ENCODE measurements around the gene CRYGN. TPM values are rescaled to one million over a fixed set of nuclear protein-coding genes. Genes with fewer than 3 reads are reported as not detected.

Gene CRYGN
- total and polyA plus RNA-seq, 9 of the 15 experiments (the other 6 are each of a cell fraction or from before 2014, with no cell fraction given), result not detected

- TF ChIP-seq ZFX (CRISPR knock-in tag; IDR thresholded peaks at IDR 0.05), result peak; percentile 56; the same call in 1 of the 2 replicates
- no peak for TF ChIP-seq ZNF785 (CRISPR knock-in tag; IDR thresholded peaks at IDR 0.05)
- no peak for TF ChIP-seq ADNP (tag; IDR thresholded peaks at IDR 0.05)
- TF ChIP-seq XRCC4 (IDR thresholded peaks at IDR 0.05; ENCODE audit: extremely low read depth, insufficient read depth, insufficient read length), result no peak
- TF ChIP-seq, protein P1, sequence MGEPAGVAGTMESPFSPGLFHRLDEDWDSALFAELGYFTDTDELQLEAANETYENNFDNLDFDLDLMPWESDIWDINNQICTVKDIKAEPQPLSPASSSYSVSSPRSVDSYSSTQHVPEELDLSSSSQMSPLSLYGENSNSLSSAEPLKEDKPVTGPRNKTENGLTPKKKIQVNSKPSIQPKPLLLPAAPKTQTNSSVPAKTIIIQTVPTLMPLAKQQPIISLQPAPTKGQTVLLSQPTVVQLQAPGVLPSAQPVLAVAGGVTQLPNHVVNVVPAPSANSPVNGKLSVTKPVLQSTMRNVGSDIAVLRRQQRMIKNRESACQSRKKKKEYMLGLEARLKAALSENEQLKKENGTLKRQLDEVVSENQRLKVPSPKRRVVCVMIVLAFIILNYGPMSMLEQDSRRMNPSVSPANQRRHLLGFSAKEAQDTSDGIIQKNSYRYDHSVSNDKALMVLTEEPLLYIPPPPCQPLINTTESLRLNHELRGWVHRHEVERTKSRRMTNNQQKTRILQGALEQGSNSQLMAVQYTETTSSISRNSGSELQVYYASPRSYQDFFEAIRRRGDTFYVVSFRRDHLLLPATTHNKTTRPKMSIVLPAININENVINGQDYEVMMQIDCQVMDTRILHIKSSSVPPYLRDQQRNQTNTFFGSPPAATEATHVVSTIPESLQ (CRISPR knock-in tag; IDR thresholded peaks at IDR 0.05), result 0 out of 2 replicates have a peak, but pooled peaks have one; percentile 63
- peak in 1 of 2 experiments; percentile 23 for TF ChIP-seq AFF1 (IDR thresholded peaks at IDR 0.05; ENCODE audit: low read depth in 1 of 2, partially characterized antibody in 2 of 2)
- TF ChIP-seq CBX8 (IDR thresholded peaks at IDR 0.05; ENCODE audit: borderline replicate concordance, extremely low read depth, low read depth, low read length, poor library complexity, severe bottlenecking), result no peak
- TF ChIP-seq ZBTB43 (CRISPR knock-in tag; IDR thresholded peaks at IDR 0.05), result no peak
- no peak; the same call in 1 of the 2 replicates for TF ChIP-seq CREM (IDR thresholded peaks at IDR 0.05; ENCODE audit: low read depth)
- TF ChIP-seq, protein P2, sequence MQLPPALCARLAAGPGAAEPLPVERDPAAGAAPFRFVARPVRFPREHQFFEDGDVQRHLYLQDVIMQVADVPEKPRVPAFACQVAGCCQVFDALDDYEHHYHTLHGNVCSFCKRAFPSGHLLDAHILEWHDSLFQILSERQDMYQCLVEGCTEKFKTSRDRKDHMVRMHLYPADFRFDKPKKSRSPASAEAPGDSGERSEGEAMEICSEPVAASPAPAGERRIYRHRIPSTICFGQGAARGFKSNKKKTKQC (CRISPR knock-in tag; IDR thresholded peaks at IDR 0.05), result peak; percentile 62; the same call in 1 of the 2 replicates
- TF ChIP-seq GABPB2 (CRISPR knock-in tag; conservative IDR thresholded peaks at IDR 0.05), result no peak
- TF ChIP-seq ESRRB (CRISPR knock-in tag; IDR thresholded peaks at IDR 0.05; ENCODE audit: borderline replicate concordance), result no peak
- peak; percentile 22; the same call in 1 of the 2 replicates for TF ChIP-seq STAG1 (CRISPR knock-in tag; IDR thresholded peaks at IDR 0.05; ENCODE audit: borderline replicate concordance)
- 0 out of 2 replicates have a peak, but pooled peaks have one; percentile 49 for TF ChIP-seq LCOR (CRISPR knock-in tag; IDR thresholded peaks at IDR 0.05)
- TF ChIP-seq NCOA4 (IDR thresholded peaks at IDR 0.05; ENCODE audit: partially characterized antibody), result no peak
- no peak for TF ChIP-seq PRMT5 (CRISPR knock-in tag; IDR thresholded peaks at IDR 0.05)
Measured at GRCh38 chr7:151448261-151449252, 8.6 kb upstream of the CRYGN start (continued).
